SJSA1 (cell line): ENCODE measurements around the gene SMPDL3B. TPM values are rescaled to one million over a fixed set of nuclear protein-coding genes. Genes with fewer than 3 reads are reported as not detected.
"Not testable (repeated sequence)": the region's sequence is repeated elsewhere in the genome, so short reads cannot be mapped to it uniquely, and the experiment has no call there.

ENCODE experiments used
- DNase-seq, 2 experiments: peaks; one replicate each; pipeline ENCODE4 v3.0.0-alpha.2; 2015 to 2020; ENCODE audit warnings: low spot score in 2 of 2, low read depth in 1 of 2
- H3K27ac ChIP-seq: fragments of 250-450 bp; sonication (Bioruptor Pico); 2 replicates; pipeline ENCODE4 v1.5.1; 2020; ENCODE audit warnings: mild to moderate bottlenecking, moderate library complexity
- H3K27me3 ChIP-seq: fragments of 250-450 bp; sonication (Bioruptor Pico); replicated peaks from 2 replicates; pipeline ENCODE4 v1.5.1; 2020; ENCODE audit warnings: mild to moderate bottlenecking, moderate library complexity
- H3K36me3 ChIP-seq: fragments of 250-450 bp; sonication (Bioruptor Pico); 2 replicates; pipeline ENCODE4 v1.5.1; 2020; ENCODE audit warnings: mild to moderate bottlenecking
- H3K4me1 ChIP-seq: fragments of 250-450 bp; sonication (Bioruptor Pico); replicated peaks from 2 replicates; pipeline ENCODE4 v1.6.1; 2021; ENCODE audit warnings: mild to moderate bottlenecking
- H3K4me3 ChIP-seq: fragments of 250-450 bp; sonication (Bioruptor Pico); 2 replicates; pipeline ENCODE4 v1.5.1; 2020; ENCODE audit warnings: mild to moderate bottlenecking
- H3K9me3 ChIP-seq: fragments of 250-450 bp; sonication (Bioruptor Pico); replicated peaks from 2 replicates; pipeline ENCODE4 v1.5.1; 2020; ENCODE audit warnings: mild to moderate bottlenecking
- total RNA-seq: library from RNA; depleted of rRNA; stranded (reverse); fragments of >200 nt; shearing (Covaris generic); gene quantifications from 2 replicates; pipeline ENCODE4 v1.2.3, GENCODE V29; 2014; rRNA removed

The SMPDL3B gene
- total RNA-seq, 1 experiment from 2014 or later: 0.11 TPM

GRCh38 chr1:27994526-27994925 is 59.7 kb downstream of the SMPDL3B start:
- not testable (repeated sequence) for H3K4me3 ChIP-seq, H3K27me3 ChIP-seq
- H3K36me3 ChIP-seq: peaks cover 75% of the 10 kb centered on the region

GRCh38 chr1:27999055-27999454 is 64.3 kb downstream of the SMPDL3B start:
- H3K27ac ChIP-seq: no peak overlapping the region
- peaks cover 63% of the 10 kb centered on the region for H3K36me3 ChIP-seq
- H3K9me3 ChIP-seq: no peaks in the 10 kb centered on the region
- no peak overlapping the region for H3K4me3 ChIP-seq
- no peaks in the 10 kb centered on the region for H3K27me3 ChIP-seq
- DNase-seq: no peak
- H3K4me1 ChIP-seq: no peaks in the 10 kb centered on the region; the same call in 1 of the 2 replicates

More at GRCh38 chr1:27994526-27994925, 59.7 kb downstream of the SMPDL3B start:
- not testable (repeated sequence) for DNase-seq, H3K9me3 ChIP-seq, H3K27ac ChIP-seq
- peaks cover 20% of the 10 kb centered on the region for H3K4me1 ChIP-seq

GRCh38 chr1:28002600-28002999 is 67.8 kb downstream of the SMPDL3B start:
- H3K36me3 ChIP-seq: peaks cover 61% of the 10 kb centered on the region
- no peak for DNase-seq
- no peak overlapping the region for H3K27ac ChIP-seq
- no peak overlapping the region for H3K4me3 ChIP-seq
- no peaks in the 10 kb centered on the region for H3K27me3 ChIP-seq
- no peaks in the 10 kb centered on the region for H3K4me1 ChIP-seq
- H3K9me3 ChIP-seq: no peaks in the 10 kb centered on the region

- not testable (repeated sequence) for H3K27ac ChIP-seq, H3K9me3 ChIP-seq, H3K4me1 ChIP-seq, DNase-seq, H3K4me3 ChIP-seq, H3K27me3 ChIP-seq
- H3K36me3 ChIP-seq: peaks cover 58% of the 10 kb centered on the region
These were observed 68.3 kb downstream of the SMPDL3B start for GRCh38 chr1:28003117-28003516.

Other genes starting within 250 kb of the SMPDL3B start
- gene FAM76A, start 209.0 kb upstream of the SMPDL3B start, total RNA-seq: 12.5 and 12.7 TPM in 2 replicates
- gene STX12, start 161.8 kb upstream of the SMPDL3B start, total RNA-seq: 67.5 and 76.5 TPM in 2 replicates
- 33.5 and 60.0 TPM in 2 replicates for gene PPP1R8, start 104.2 kb upstream of the SMPDL3B start, total RNA-seq
- 0.09 and 1.7 TPM in 2 replicates for gene THEMIS2, start 62.5 kb upstream of the SMPDL3B start, total RNA-seq
- 61.3 and 63.6 TPM in 2 replicates for gene RPA2, start 20.4 kb upstream of the SMPDL3B start, total RNA-seq
- 2.9 and 4.9 TPM in 2 replicates for gene XKR8, start 25.0 kb downstream of the SMPDL3B start, total RNA-seq
- gene EYA3, start 153.6 kb downstream of the SMPDL3B start, total RNA-seq: 11.4 and 13.0 TPM in 2 replicates
- gene PTAFR, start 241.7 kb downstream of the SMPDL3B start, total RNA-seq: 0.47 and 0.74 TPM in 2 replicates